Measurements from ENCODE around the gene HS3ST5.
"Not testable (repeated sequence)": the region's sequence is repeated elsewhere in the genome, so short reads cannot be mapped to it uniquely, and the experiment has no call there.

The HS3ST5 gene

GRCh38 chr6:114277220-114277619 is 65.6 kb downstream of the HS3ST5 start:
- no peak for DNase-seq (ENCODE audit: low read depth, low spot score)

- no peak for DNase-seq (ENCODE audit: low read depth, low spot score)
Observed at GRCh38 chr6:114276783-114277182, 66.0 kb downstream of the HS3ST5 start.

- no peak for DNase-seq (ENCODE audit: low read depth, low spot score)
Observed at GRCh38 chr6:114274836-114275235, 68.0 kb downstream of the HS3ST5 start.

GRCh38 chr6:114272582-114272981 is 70.2 kb downstream of the HS3ST5 start:
- no peak for DNase-seq (ENCODE audit: low read depth, low spot score)

- no peak for DNase-seq (ENCODE audit: low read depth, low spot score)
Observed at GRCh38 chr6:114271405-114271804, 71.4 kb downstream of the HS3ST5 start.

GRCh38 chr6:114267897-114268296 is 74.9 kb downstream of the HS3ST5 start:
- no peak for DNase-seq (ENCODE audit: low read depth, low spot score)

GRCh38 chr6:114260810-114261209 is 82.0 kb downstream of the HS3ST5 start:
- no peak for DNase-seq (ENCODE audit: low read depth, low spot score)

GRCh38 chr6:114258376-114258775 is 84.4 kb downstream of the HS3ST5 start:
- no peak for DNase-seq (ENCODE audit: low read depth, low spot score)

GRCh38 chr6:114253431-114253830 is 89.4 kb downstream of the HS3ST5 start:
- DNase-seq (ENCODE audit: low read depth, low spot score), result no peak

GRCh38 chr6:114249522-114249921 is 93.3 kb downstream of the HS3ST5 start:
- DNase-seq (ENCODE audit: low read depth, low spot score), result no peak

- DNase-seq (ENCODE audit: low read depth, low spot score), result peak; percentile 3
Observed at GRCh38 chr6:114247101-114247500, 95.7 kb downstream of the HS3ST5 start.

- no peak for DNase-seq (ENCODE audit: low read depth, low spot score)
Observed at GRCh38 chr6:114240796-114241195, 102.0 kb downstream of the HS3ST5 start.

- DNase-seq (ENCODE audit: low read depth, low spot score), result no peak
Observed at GRCh38 chr6:114228675-114229074, 114.1 kb downstream of the HS3ST5 start.

GRCh38 chr6:114227944-114228468 is 114.8 kb downstream of the HS3ST5 start:
- DNase-seq (ENCODE audit: low read depth, low spot score), result no peak

GRCh38 chr6:114220241-114220640 is 122.6 kb downstream of the HS3ST5 start:
- no peak for DNase-seq (ENCODE audit: low read depth, low spot score)

- DNase-seq (ENCODE audit: low read depth, low spot score), result peak; percentile 56
Observed at GRCh38 chr6:114218437-114219340, 124.1 kb downstream of the HS3ST5 start.

- DNase-seq (ENCODE audit: low read depth, low spot score), result not testable (repeated sequence)
Observed at GRCh38 chr6:114217996-114218395, 124.8 kb downstream of the HS3ST5 start.

- no peak for DNase-seq (ENCODE audit: low read depth, low spot score)
Observed at GRCh38 chr6:114216789-114217467, 125.9 kb downstream of the HS3ST5 start.

- DNase-seq (ENCODE audit: low read depth, low spot score), result no peak
Observed at GRCh38 chr6:114210467-114210866, 132.4 kb downstream of the HS3ST5 start.

- no peak for DNase-seq (ENCODE audit: low read depth, low spot score)
Observed at GRCh38 chr6:114203460-114203859, 139.4 kb downstream of the HS3ST5 start.

GRCh38 chr6:114202389-114202788 is 140.4 kb downstream of the HS3ST5 start:
- DNase-seq (ENCODE audit: low read depth, low spot score), result no peak

- no peak for DNase-seq (ENCODE audit: low read depth, low spot score)
Observed at GRCh38 chr6:114200891-114201290, 141.9 kb downstream of the HS3ST5 start.
